ENCODE measurements around the gene ZNF552. TPM values are rescaled to one million over a fixed set of nuclear protein-coding genes. Genes with fewer than 3 reads are reported as not detected.

ZNF552 gene
- total and polyA plus RNA-seq, 2 of the 8 experiments (the other 6 are each of a cell fraction or from before 2014, with no cell fraction given) = 5.9 to 11.6 TPM

DNA sequence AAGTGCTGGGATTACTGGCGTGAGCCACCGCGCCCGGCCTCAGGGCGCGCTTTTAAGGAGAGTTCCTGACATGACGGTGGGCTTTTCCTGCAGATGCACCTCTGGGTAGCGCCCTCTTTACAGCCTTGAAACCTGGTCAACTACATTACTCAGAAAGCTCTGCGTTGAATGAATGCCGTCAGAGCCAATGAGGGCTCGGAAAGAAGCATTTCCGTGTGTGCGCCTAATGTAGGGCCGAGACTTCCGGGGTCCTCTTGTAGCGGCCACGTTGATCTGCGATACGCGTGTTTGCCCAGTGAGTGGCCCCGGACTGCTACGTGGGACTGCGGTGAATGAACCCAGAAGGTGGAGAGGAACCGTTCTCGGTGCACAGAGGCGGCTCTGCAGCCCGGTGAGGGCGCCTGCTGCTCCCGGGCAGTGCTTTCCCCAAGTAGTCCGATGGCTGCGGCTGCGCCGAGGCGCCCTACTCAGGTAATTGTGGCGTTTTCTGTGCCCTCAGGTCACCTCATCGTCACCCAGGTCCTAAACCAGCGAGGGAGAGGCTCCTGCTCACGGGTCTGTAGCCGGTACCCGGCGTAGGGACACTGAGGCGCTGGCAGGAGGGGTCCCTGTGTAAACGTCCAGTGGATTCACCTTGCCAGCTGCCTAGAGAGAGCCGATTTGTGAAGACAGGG lies 4.9 kb upstream of the ZNF552 start (continued):
- peak in 1 of 2 experiments; percentile 26; a peak in 1 of 4 replicates for TF ChIP-seq HDAC2 (IDR thresholded peaks at IDR 0.05; ENCODE audit: borderline replicate concordance in 1 of 2, low read depth in 2 of 2, low read length in 2 of 2)
- TF ChIP-seq JUN (IDR thresholded peaks at IDR 0.05; ENCODE audit: low read depth, low read length) = no peak
- no peak for TF ChIP-seq TEAD4 (IDR thresholded peaks at IDR 0.05; ENCODE audit: low read depth, low read length)
- TF ChIP-seq TAF1 (IDR thresholded peaks at IDR 0.05; ENCODE audit: low read depth, low read length) = peak; percentile 69
- no peak for TF ChIP-seq CEBPB (IDR thresholded peaks at IDR 0.05; ENCODE audit: low read depth, low read length)
- peak; percentile 58; the same call in 1 of the 2 replicates for TF ChIP-seq CREB1 (IDR thresholded peaks at IDR 0.05)
- no peak for TF ChIP-seq RFX5 (IDR thresholded peaks at IDR 0.05; ENCODE audit: borderline replicate concordance, low read depth, low read length)
- TF ChIP-seq GTF2F1 (IDR thresholded peaks at IDR 0.05; ENCODE audit: borderline replicate concordance, low read depth, low read length) = no peak
- TF ChIP-seq SUZ12 (IDR thresholded peaks at IDR 0.05; ENCODE audit: low read length) = no peak
- peak; percentile 38; the same call in 1 of the 2 replicates for TF ChIP-seq SP2 (IDR thresholded peaks at IDR 0.05; ENCODE audit: low read length)
- peak; percentile 53; the same call in 1 of the 2 replicates for TF ChIP-seq BACH1 (IDR thresholded peaks at IDR 0.05; ENCODE audit: low read length)
- no peak for TF ChIP-seq EGR1 (IDR thresholded peaks at IDR 0.05; ENCODE audit: borderline replicate concordance, low read depth, low read length)
- TF ChIP-seq TBP (IDR thresholded peaks at IDR 0.05; ENCODE audit: low read depth, low read length) = peak; percentile 97
- TF ChIP-seq NRF1 (IDR thresholded peaks at IDR 0.05; ENCODE audit: low read depth, low read length) = no peak
- peak; percentile 85 for TF ChIP-seq POLR2AphosphoS5 (IDR thresholded peaks at IDR 0.05; ENCODE audit: low read depth, low read length)
- no peak for TF ChIP-seq SP4 (IDR thresholded peaks at IDR 0.05; ENCODE audit: low read length)
- TF ChIP-seq, protein P1, sequence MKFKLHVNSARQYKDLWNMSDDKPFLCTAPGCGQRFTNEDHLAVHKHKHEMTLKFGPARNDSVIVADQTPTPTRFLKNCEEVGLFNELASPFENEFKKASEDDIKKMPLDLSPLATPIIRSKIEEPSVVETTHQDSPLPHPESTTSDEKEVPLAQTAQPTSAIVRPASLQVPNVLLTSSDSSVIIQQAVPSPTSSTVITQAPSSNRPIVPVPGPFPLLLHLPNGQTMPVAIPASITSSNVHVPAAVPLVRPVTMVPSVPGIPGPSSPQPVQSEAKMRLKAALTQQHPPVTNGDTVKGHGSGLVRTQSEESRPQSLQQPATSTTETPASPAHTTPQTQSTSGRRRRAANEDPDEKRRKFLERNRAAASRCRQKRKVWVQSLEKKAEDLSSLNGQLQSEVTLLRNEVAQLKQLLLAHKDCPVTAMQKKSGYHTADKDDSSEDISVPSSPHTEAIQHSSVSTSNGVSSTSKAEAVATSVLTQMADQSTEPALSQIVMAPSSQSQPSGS (IDR thresholded peaks at IDR 0.05; ENCODE audit: low read length) = no peak
- TF ChIP-seq CTBP2 (IDR thresholded peaks at IDR 0.05; ENCODE audit: borderline replicate concordance, insufficient read depth, insufficient read length, low read length) = no peak
- peak; percentile 78 for TF ChIP-seq PHF8 (conservative IDR thresholded peaks at IDR 0.05; ENCODE audit: low read depth, low read length)
